Suprapubic skin (tissue), 4 donors: ENCODE data around the gene BAHCC1. TPM values are rescaled to one million over a fixed set of nuclear protein-coding genes. Genes with fewer than 3 reads are reported as not detected.

Experiments
- DNase-seq, 2 donors: peaks; one replicate each; pipeline ENCODE4 v3.0.0-alpha.2; 2019; ENCODE audit warnings: low spot score in 2 of 2
- H3K27ac ChIP-seq: fragments of 200-600 bp; sonication (generic); one replicate; pipeline ENCODE4 v1.5.1; 2019
- H3K27me3 ChIP-seq: fragments of 200-600 bp; sonication (generic); one replicate; pipeline ENCODE4 v1.5.1; 2019
- H3K36me3 ChIP-seq: fragments of 200-600 bp; sonication (generic); one replicate; pipeline ENCODE4 v1.5.1; 2019
- H3K4me1 ChIP-seq: fragments of 200-600 bp; sonication (generic); one replicate; pipeline ENCODE4 v1.5.1; 2019
- H3K4me3 ChIP-seq: fragments of 200-600 bp; sonication (generic); one replicate; pipeline ENCODE4 v1.5.1; 2019; ENCODE audit warnings: mild to moderate bottlenecking
- H3K9me3 ChIP-seq: fragments of 200-600 bp; sonication (generic); one replicate; pipeline ENCODE4 v1.5.1; 2019
- CTCF ChIP-seq, 2 donors: fragments of 200-600 bp in 1 of 2; fragments of 450-650 bp in 1 of 2; sonication (generic) in 1 of 2; IDR thresholded peaks; one replicate each; pipeline ENCODE4 v1.5.1; 2016 to 2019; ENCODE audit warnings: antibody characterized with exemption in 2 of 2, mild to moderate bottlenecking in 1 of 2, moderate library complexity in 1 of 2
- EP300 ChIP-seq: sonication (generic); formaldehyde crosslinking; IDR thresholded peaks from one replicate; pipeline ENCODE4 v1.6.1; 2017; ENCODE audit warnings: antibody characterized with exemption
- POLR2A ChIP-seq, 2 donors: fragments of 450-650 bp; IDR thresholded peaks; one replicate each; pipeline ENCODE4 v1.6.1; 2017; ENCODE audit warnings: antibody characterized with exemption in 2 of 2, mild to moderate bottlenecking in 2 of 2, moderate library complexity in 2 of 2
- POLR2AphosphoS5 ChIP-seq, 3 donors: sonication (generic); formaldehyde crosslinking; IDR thresholded peaks; one replicate each; pipeline ENCODE4 v1.6.1; 2017; ENCODE audit warnings: antibody characterized with exemption in 3 of 3
- WGBS: methylation state at CpG from one replicate; pipeline ENCODE4 v1.1.5; 2018; 5-methylcytosine and 5-hydroxymethylcytosine counted together
- total RNA-seq, 4 donors: library from RNA; depleted of rRNA; stranded (reverse); fragments of >200 nt; gene quantifications; one replicate each; pipeline ENCODE4 v1.1.0, GENCODE V29; 2016

Gene BAHCC1
- total RNA-seq, 4 donors from 2014 or later, result 4.5 to 19.3 (median 12.2) TPM

GRCh38 chr17:81414756-81415516 lies 19.7 kb downstream of the BAHCC1 start:
- no peak overlapping the region for H3K4me3 ChIP-seq
- no peaks in the 10 kb centered on the region for H3K36me3 ChIP-seq
- H3K27ac ChIP-seq, result no peak overlapping the region
- H3K4me1 ChIP-seq, result peaks cover 48% of the 10 kb centered on the region
- no peaks in the 10 kb centered on the region for H3K9me3 ChIP-seq
- no peak for TF ChIP-seq POLR2AphosphoS5 (IDR thresholded peaks at IDR 0.05)
- no peak for TF ChIP-seq CTCF (IDR thresholded peaks at IDR 0.05)
- no peak for TF ChIP-seq POLR2A (IDR thresholded peaks at IDR 0.05)
- no peak for TF ChIP-seq EP300
- no peaks in the 10 kb centered on the region for H3K27me3 ChIP-seq
- no peak for DNase-seq
- 83% methylated on average over 33 of the region's 41 CpGs for WGBS

GRCh38 chr17:81415681-81416080 lies 20.4 kb downstream of the BAHCC1 start:
- no peak for TF ChIP-seq POLR2AphosphoS5 (IDR thresholded peaks at IDR 0.05)
- TF ChIP-seq EP300, result no peak
- TF ChIP-seq CTCF (IDR thresholded peaks at IDR 0.05), result no peak
- no peak for TF ChIP-seq POLR2A (IDR thresholded peaks at IDR 0.05)
- 99% methylated on average over 14 of the region's 15 CpGs for WGBS
- no peaks in the 10 kb centered on the region for H3K27me3 ChIP-seq
- H3K9me3 ChIP-seq, result no peaks in the 10 kb centered on the region
- DNase-seq, result no peak
- no peak overlapping the region for H3K27ac ChIP-seq
- no peak overlapping the region for H3K4me3 ChIP-seq
- H3K36me3 ChIP-seq, result no peaks in the 10 kb centered on the region
- H3K4me1 ChIP-seq, result peaks cover 56% of the 10 kb centered on the region

GRCh38 chr17:81416612-81417011 lies 21.4 kb downstream of the BAHCC1 start:
- Histone ChIP-seq H3K9me3 (no peaks in the 10 kb centered on the region), H3K36me3 (no peaks in the 10 kb centered on the region), H3K4me1 (peaks cover 65% of the 10 kb centered on the region), H3K27ac (peak overlapping the region; percentile 90), H3K27me3 (no peaks in the 10 kb centered on the region), H3K4me3 (no peak overlapping the region)
- DNase-seq, result no peak
- TF ChIP-seq POLR2A (IDR thresholded peaks at IDR 0.05), result no peak
- no peak for TF ChIP-seq EP300
- TF ChIP-seq CTCF (IDR thresholded peaks at IDR 0.05), result no peak
- no peak for TF ChIP-seq POLR2AphosphoS5 (IDR thresholded peaks at IDR 0.05)
- WGBS, result 67% methylated on average over 8 of the region's 10 CpGs

GRCh38 chr17:81417049-81417878 lies 22.0 kb downstream of the BAHCC1 start:
- H3K4me3 ChIP-seq, result no peak overlapping the region
- peaks cover 71% of the 10 kb centered on the region for H3K4me1 ChIP-seq
- WGBS, result 37% methylated on average over 24 of the region's 38 CpGs
- H3K27ac ChIP-seq, result peak overlapping the region; percentile 90
- DNase-seq, result peak in 1 of 2 donors; percentile 86
- H3K27me3 ChIP-seq, result no peaks in the 10 kb centered on the region
- TF ChIP-seq POLR2AphosphoS5 (IDR thresholded peaks at IDR 0.05) (peak in 1 of 3 donors; percentile 20), POLR2A (IDR thresholded peaks at IDR 0.05) (no peak)
- no peaks in the 10 kb centered on the region for H3K36me3 ChIP-seq
- no peaks in the 10 kb centered on the region for H3K9me3 ChIP-seq

- Histone ChIP-seq H3K4me3 (no peak overlapping the region), H3K27ac (peak overlapping the region; percentile 90), H3K27me3 (no peaks in the 10 kb centered on the region), H3K36me3 (no peaks in the 10 kb centered on the region), H3K9me3 (no peaks in the 10 kb centered on the region), H3K4me1 (peaks cover 71% of the 10 kb centered on the region)
- 66% methylated on average over 17 of the region's 23 CpGs for WGBS
- no peak for DNase-seq
- TF ChIP-seq POLR2A (IDR thresholded peaks at IDR 0.05) (no peak), EP300 (no peak), CTCF (IDR thresholded peaks at IDR 0.05) (no peak), POLR2AphosphoS5 (IDR thresholded peaks at IDR 0.05) (no peak)
Measured at GRCh38 chr17:81417879-81418709, 22.8 kb downstream of the BAHCC1 start.
